SH-SY5Y (cell line): ENCODE data around the gene TIAL1.

Source experiments
- GATA2 ChIP-seq: IDR thresholded peaks from 2 replicates; pipeline ENCODE4 v1.6.1; 2011; ENCODE audit warnings: mild to moderate bottlenecking, low read depth, low read length
- GATA3 ChIP-seq: IDR thresholded peaks from 2 replicates; pipeline ENCODE4 v1.6.1; 2011; ENCODE audit warnings: low read depth, mild to moderate bottlenecking, low read length, moderate library complexity

GRCh38 chr10:119595134-119595675 is 1.6 kb downstream of the TIAL1 start:
- TF ChIP-seq GATA2: no peak
- TF ChIP-seq GATA3: no peak
